Caco-2 (cell line): ENCODE data around the gene PICK1. TPM values are rescaled to one million over a fixed set of nuclear protein-coding genes. Genes with fewer than 3 reads are reported as not detected.
A peak's percentile ranks its signal among the peaks of the same experiment; 100 is the strongest.

Experiments
- BruUV-seq: library from RNA; stranded (reverse); fragments of 400-500 nt; replicated peaks from 2 replicates; lab custom pipeline; 2021; lab: Mats Ljungman, UMichigan
- CTCF ChIA-PET: fragments of 300-600 bp; sonication (Branson Sonifier 250); formaldehyde crosslinking; loops from one replicate; lab custom pipeline; 2022; ENCODE audit warnings: antibody characterized with exemption; lab: Charles Lee
- POLR2A ChIA-PET: fragments of 300-600 bp; sonication (Branson Sonifier 250); formaldehyde crosslinking; loops from one replicate; lab custom pipeline; 2022; ENCODE audit warnings: antibody characterized with exemption; lab: Charles Lee
- DNase-seq, 2 experiments: peaks; one replicate each; pipeline versions ENCODE4 v3.0.0 to v3.0.0-alpha.2; 2020 to 2022
- H3K27me3 ChIP-seq: replicated peaks from 2 replicates; pipeline ENCODE4 v1.6.0; 2011; ENCODE audit warnings: low read length; ENCODE audit not compliant: control insufficient read depth, insufficient read depth
- H3K36me3 ChIP-seq: 2 replicates; pipeline ENCODE4 v1.5.1; 2011; ENCODE audit warnings: low read length; ENCODE audit not compliant: control insufficient read depth, insufficient read depth
- H3K4me1 ChIP-seq: fragments of 250-450 bp; sonication (Bioruptor Pico); 2 replicates; pipeline ENCODE4 v1.5.1; 2020; ENCODE audit warnings: mild to moderate bottlenecking
- H3K4me3 ChIP-seq: 2 replicates; pipeline ENCODE4 v1.5.1; 2011; ENCODE audit warnings: low read depth, mild to moderate bottlenecking, control low read depth, low read length
- H3K9me3 ChIP-seq: fragments of 250-450 bp; sonication (Bioruptor Pico); 2 replicates; pipeline ENCODE4 v1.5.1; 2020; ENCODE audit warnings: mild to moderate bottlenecking, moderate library complexity
- H3K27ac Mint-ChIP-seq: one replicate; pipeline ENCODE4 v1.8.0; 2022; ENCODE audit warnings: mixed read lengths; ENCODE audit not compliant: unreplicated experiment
- H3K27me3 Mint-ChIP-seq: one replicate; pipeline ENCODE4 v1.8.0; 2022; ENCODE audit warnings: mixed read lengths; ENCODE audit not compliant: insufficient read depth, unreplicated experiment
- H3K36me3 Mint-ChIP-seq: one replicate; pipeline ENCODE4 v1.8.0; 2022; ENCODE audit warnings: mild to moderate bottlenecking, mixed read lengths; ENCODE audit not compliant: insufficient read depth, unreplicated experiment
- H3K4me1 Mint-ChIP-seq: one replicate; pipeline ENCODE4 v1.8.0; 2022; ENCODE audit warnings: low read depth, mixed read lengths; ENCODE audit not compliant: unreplicated experiment
- H3K4me3 Mint-ChIP-seq: one replicate; pipeline ENCODE4 v1.8.0; 2022; ENCODE audit warnings: mild to moderate bottlenecking, moderate library complexity, mixed read lengths; ENCODE audit not compliant: unreplicated experiment
- H3K9me3 Mint-ChIP-seq: one replicate; pipeline ENCODE4 v1.8.0; 2022; ENCODE audit warnings: mixed read lengths; ENCODE audit not compliant: unreplicated experiment
- CTCF ChIP-seq, 2 experiments: fragments of 200-600 bp in 1 of 2; IDR thresholded peaks; 1 replicate in 1 of 2; 2 replicates in 1 of 2; pipeline versions ENCODE4 v1.5.1 to v1.8.0; 2011 to 2022; ENCODE audit warnings: antibody characterized with exemption in 1 of 2, control low read depth in 1 of 2, inconsistent platforms in 1 of 2, low read depth in 1 of 2, low read length in 1 of 2, mild to moderate bottlenecking in 1 of 2, moderate library complexity in 1 of 2; ENCODE audit not compliant: insufficient read depth in 1 of 2, severe bottlenecking in 1 of 2, unreplicated experiment in 1 of 2
- intact Hi-C: fragments of 100-400 bp; cut with micrococcal nuclease; formaldehyde crosslinking; loops from one replicate; pipeline ENCODE4 v1.10.0; 2022; ENCODE audit not compliant: unreplicated experiment
- total RNA-seq: library from RNA; stranded (reverse); gene quantifications from 2 replicates; pipeline ENCODE4 v1.2.3, GENCODE V29; 2022

Gene PICK1
- total RNA-seq, 1 experiment from 2014 or later, result 41.1 TPM

GRCh38 chr22:38088629-38089473 is 31.6 kb downstream of the PICK1 start:
- Mint-ChIP-seq H3K4me1 (peaks cover 6% of the 10 kb centered on the region), H3K27ac (no peak overlapping the region), H3K4me3 (no peak overlapping the region), H3K27me3 (no peaks in the 10 kb centered on the region), H3K36me3 (peaks cover 16% of the 10 kb centered on the region), H3K9me3 (no peaks in the 10 kb centered on the region)
- no peaks in the 10 kb centered on the region for H3K27me3 ChIP-seq
- H3K4me3 ChIP-seq, result no peak overlapping the region
- TF ChIP-seq CTCF (IDR thresholded peaks at IDR 0.05; ENCODE audit: insufficient read depth in 1 of 2, low read depth in 1 of 2, low read length in 1 of 2, severe bottlenecking in 1 of 2, unreplicated experiment in 1 of 2), result no peak
- no peak for DNase-seq
- ChIA-PET CTCF (no interaction called here), POLR2A (no interaction called here)
- peaks cover 1% of the 10 kb centered on the region for H3K36me3 ChIP-seq
- no TSS peak for BruUV-seq
- H3K9me3 ChIP-seq, result no peaks in the 10 kb centered on the region
- intact Hi-C loops, result no loop called here
- H3K4me1 ChIP-seq, result peaks cover 3% of the 10 kb centered on the region; the same call in 1 of the 2 replicates

GRCh38 chr22:38089474-38089851 is 32.3 kb downstream of the PICK1 start:
- H3K36me3 Mint-ChIP-seq, result peaks cover 13% of the 10 kb centered on the region
- DNase-seq, result no peak
- ChIA-PET CTCF (no interaction called here), POLR2A (no interaction called here)
- H3K27ac Mint-ChIP-seq, result no peak overlapping the region
- no peak for TF ChIP-seq CTCF (IDR thresholded peaks at IDR 0.05; ENCODE audit: insufficient read depth in 1 of 2, low read depth in 1 of 2, low read length in 1 of 2, severe bottlenecking in 1 of 2, unreplicated experiment in 1 of 2)
- no peak overlapping the region for H3K4me3 Mint-ChIP-seq
- H3K9me3 Mint-ChIP-seq, result no peaks in the 10 kb centered on the region
- H3K4me1 Mint-ChIP-seq, result peaks cover 6% of the 10 kb centered on the region
- no TSS peak for BruUV-seq
- intact Hi-C loops, result no loop called here
- Histone ChIP-seq H3K9me3 (no peaks in the 10 kb centered on the region), H3K4me1 (no peaks in the 10 kb centered on the region), H3K27me3 (no peaks in the 10 kb centered on the region), H3K4me3 (no peak overlapping the region), H3K36me3 (peaks cover 1% of the 10 kb centered on the region)
- H3K27me3 Mint-ChIP-seq, result no peaks in the 10 kb centered on the region

- Mint-ChIP-seq H3K27ac (no peak overlapping the region), H3K4me3 (peak overlapping the region; percentile 30), H3K27me3 (no peaks in the 10 kb centered on the region), H3K36me3 (peaks cover 4% of the 10 kb centered on the region), H3K4me1 (no peaks in the 10 kb centered on the region), H3K9me3 (no peaks in the 10 kb centered on the region)
- no TSS peak for BruUV-seq
- Histone ChIP-seq H3K9me3 (no peaks in the 10 kb centered on the region), H3K27me3 (no peaks in the 10 kb centered on the region), H3K36me3 (no peaks in the 10 kb centered on the region), H3K4me1 (peaks cover 4% of the 10 kb centered on the region; the same call in 1 of the 2 replicates), H3K4me3 (no peak overlapping the region)
- TF ChIP-seq CTCF (IDR thresholded peaks at IDR 0.05; ENCODE audit: insufficient read depth in 1 of 2, low read depth in 1 of 2, low read length in 1 of 2, severe bottlenecking in 1 of 2, unreplicated experiment in 1 of 2), result no peak
- DNase-seq, result no peak
- CTCF ChIA-PET, result no interaction called here
- intact Hi-C loops, result no loop called here
- POLR2A ChIA-PET, result no interaction called here
Measured at GRCh38 chr22:38097058-38097457, 39.9 kb downstream of the PICK1 start.
